ENCODE measurements around the gene CARD19. TPM values are rescaled to one million over a fixed set of nuclear protein-coding genes. Genes with fewer than 3 reads are reported as not detected.

Gene CARD19
- total RNA-seq, 1 experiment from 2014 or later, result 11.4 TPM

GRCh38 chr9:93138171-93138764 lies 42.3 kb downstream of the CARD19 start:
- Histone ChIP-seq H3K9me3 (no peaks in the 10 kb centered on the region), H3K27me3 (replicated peaks; ENCODE audit: control insufficient read depth, insufficient read depth, low read length) (no peaks in the 10 kb centered on the region), H3K4me3 (ENCODE audit: low read depth, low read length) (no peak overlapping the region), H3K4me1 (0 out of 2 replicates have a peak, but pooled peaks cover 4% of the 10 kb centered on the region), H3K36me3 (ENCODE audit: control insufficient read depth, insufficient read depth, low read length) (no peaks in the 10 kb centered on the region)
- H3K4me3 Mint-ChIP-seq (ENCODE audit: unreplicated experiment), result no peak overlapping the region
- H3K36me3 Mint-ChIP-seq (ENCODE audit: insufficient read depth, unreplicated experiment), result peaks cover 6% of the 10 kb centered on the region
- intact Hi-C loops (cut with micrococcal nuclease; ENCODE audit: unreplicated experiment), result no loop called here
- TF ChIP-seq, protein P1, sequence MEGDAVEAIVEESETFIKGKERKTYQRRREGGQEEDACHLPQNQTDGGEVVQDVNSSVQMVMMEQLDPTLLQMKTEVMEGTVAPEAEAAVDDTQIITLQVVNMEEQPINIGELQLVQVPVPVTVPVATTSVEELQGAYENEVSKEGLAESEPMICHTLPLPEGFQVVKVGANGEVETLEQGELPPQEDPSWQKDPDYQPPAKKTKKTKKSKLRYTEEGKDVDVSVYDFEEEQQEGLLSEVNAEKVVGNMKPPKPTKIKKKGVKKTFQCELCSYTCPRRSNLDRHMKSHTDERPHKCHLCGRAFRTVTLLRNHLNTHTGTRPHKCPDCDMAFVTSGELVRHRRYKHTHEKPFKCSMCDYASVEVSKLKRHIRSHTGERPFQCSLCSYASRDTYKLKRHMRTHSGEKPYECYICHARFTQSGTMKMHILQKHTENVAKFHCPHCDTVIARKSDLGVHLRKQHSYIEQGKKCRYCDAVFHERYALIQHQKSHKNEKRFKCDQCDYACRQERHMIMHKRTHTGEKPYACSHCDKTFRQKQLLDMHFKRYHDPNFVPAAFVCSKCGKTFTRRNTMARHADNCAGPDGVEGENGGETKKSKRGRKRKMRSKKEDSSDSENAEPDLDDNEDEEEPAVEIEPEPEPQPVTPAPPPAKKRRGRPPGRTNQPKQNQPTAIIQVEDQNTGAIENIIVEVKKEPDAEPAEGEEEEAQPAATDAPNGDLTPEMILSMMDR (IDR thresholded peaks at IDR 0.05; ENCODE audit: insufficient read depth in 1 of 2, low read depth in 1 of 2, low read length in 1 of 2, severe bottlenecking in 1 of 2, unreplicated experiment in 1 of 2), result no peak
- no peaks in the 10 kb centered on the region for H3K27me3 Mint-ChIP-seq (ENCODE audit: insufficient read depth, unreplicated experiment)
- H3K27ac Mint-ChIP-seq (ENCODE audit: unreplicated experiment), result no peak overlapping the region
- no peaks in the 10 kb centered on the region for H3K4me1 Mint-ChIP-seq (ENCODE audit: low read depth, unreplicated experiment)
- DNase-seq, result no peak
- POLR2A ChIA-PET, result no interaction called here
- H3K9me3 Mint-ChIP-seq (ENCODE audit: unreplicated experiment), result no peaks in the 10 kb centered on the region
- no TSS peak for BruUV-seq (replicated peaks)
- CTCF ChIA-PET, result no interaction called here

DNA sequence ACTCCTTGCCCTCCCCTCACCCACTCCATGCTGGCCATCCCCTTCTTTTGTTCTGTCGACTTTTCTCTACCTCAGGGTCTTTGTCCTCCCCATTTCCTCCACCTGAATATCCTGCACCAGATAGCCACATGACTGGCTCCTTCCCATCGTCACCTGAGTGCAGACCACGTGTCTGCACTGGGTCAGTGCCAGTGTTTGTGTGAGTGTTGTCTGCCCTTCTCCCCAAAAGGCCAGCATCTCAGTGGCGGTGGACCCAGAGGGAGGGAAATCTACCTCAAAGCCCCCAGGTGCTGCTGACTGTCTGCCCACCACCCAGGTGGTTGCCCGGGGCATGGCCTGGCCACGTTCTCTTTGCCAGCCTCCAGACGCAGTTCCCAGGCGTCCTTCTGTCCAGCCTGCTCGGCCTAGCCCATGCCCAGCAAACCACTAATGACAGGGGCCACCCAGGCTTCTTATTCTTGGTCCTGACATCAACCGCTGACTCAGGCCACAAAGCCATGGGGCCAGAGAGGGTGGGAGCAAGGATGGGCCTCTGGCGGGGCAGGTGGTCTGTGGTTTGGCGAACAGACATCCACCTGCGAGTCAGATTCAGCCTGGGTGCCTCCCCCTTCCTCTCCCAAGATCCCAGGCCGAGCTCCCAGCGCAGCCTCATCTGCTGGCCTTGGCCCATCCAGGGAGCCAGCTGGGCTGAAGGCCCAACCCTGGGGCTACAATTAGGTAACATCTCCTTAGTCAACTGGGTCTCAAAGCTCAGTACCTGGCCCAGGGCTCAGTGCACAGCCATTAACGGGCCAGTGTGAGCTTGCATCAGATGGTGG lies 43.6 kb downstream of the CARD19 start:
- H3K9me3 Mint-ChIP-seq (ENCODE audit: unreplicated experiment), result no peaks in the 10 kb centered on the region
- Histone ChIP-seq H3K36me3 (ENCODE audit: control insufficient read depth, insufficient read depth, low read length) (no peaks in the 10 kb centered on the region), H3K9me3 (no peaks in the 10 kb centered on the region), H3K4me1 (0 out of 2 replicates have a peak, but pooled peaks cover 4% of the 10 kb centered on the region), H3K4me3 (ENCODE audit: low read depth, low read length) (no peak overlapping the region), H3K27me3 (replicated peaks; ENCODE audit: control insufficient read depth, insufficient read depth, low read length) (no peaks in the 10 kb centered on the region)
- TF ChIP-seq, protein P1 (IDR thresholded peaks at IDR 0.05; ENCODE audit: insufficient read depth in 1 of 2, low read depth in 1 of 2, low read length in 1 of 2, severe bottlenecking in 1 of 2, unreplicated experiment in 1 of 2), result no peak
- H3K27me3 Mint-ChIP-seq (ENCODE audit: insufficient read depth, unreplicated experiment), result no peaks in the 10 kb centered on the region
- POLR2A ChIA-PET, result no interaction called here
- DNase-seq, result no peak
- intact Hi-C loops (cut with micrococcal nuclease; ENCODE audit: unreplicated experiment), result no loop called here
- H3K4me1 Mint-ChIP-seq (ENCODE audit: low read depth, unreplicated experiment), result no peaks in the 10 kb centered on the region
- CTCF ChIA-PET, result no interaction called here
- H3K27ac Mint-ChIP-seq (ENCODE audit: unreplicated experiment), result no peak overlapping the region
- no peaks in the 10 kb centered on the region for H3K36me3 Mint-ChIP-seq (ENCODE audit: insufficient read depth, unreplicated experiment)
- no TSS peak for BruUV-seq (replicated peaks)
- H3K4me3 Mint-ChIP-seq (ENCODE audit: unreplicated experiment), result no peak overlapping the region

DNA sequence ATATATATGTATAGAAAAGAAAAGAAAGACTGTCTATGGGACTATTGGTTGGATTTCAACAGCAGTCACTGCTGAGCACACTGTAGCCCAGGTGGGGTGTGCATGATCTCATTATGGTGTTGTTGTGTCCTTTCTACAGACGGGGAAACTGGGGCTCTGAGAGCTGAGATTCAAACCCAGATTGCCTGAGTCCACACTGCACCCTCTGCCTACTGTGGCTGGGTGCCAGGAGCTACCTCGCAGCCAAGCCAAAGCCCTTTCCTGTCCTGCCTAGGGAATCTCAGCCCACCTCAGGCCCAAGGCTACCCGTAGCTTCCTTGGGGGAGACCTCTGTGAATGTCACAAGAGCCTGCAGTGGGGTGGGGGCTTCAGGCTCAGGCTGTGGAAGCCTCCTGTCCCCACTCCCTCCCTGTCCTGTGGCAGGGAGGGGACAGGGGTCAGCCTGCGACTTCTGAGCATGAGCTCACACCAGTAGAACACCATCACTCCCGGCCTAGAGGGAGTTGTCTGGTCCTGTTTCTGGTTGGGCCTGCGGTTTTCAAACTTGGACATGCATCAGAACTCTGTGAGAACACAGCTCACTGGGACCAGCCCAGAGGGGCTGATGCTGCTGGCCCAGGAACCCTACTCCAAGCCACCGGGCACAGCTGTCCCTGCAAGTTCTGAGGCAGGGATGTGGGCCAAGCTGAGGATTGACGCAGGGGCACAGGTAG lies 45.9 kb downstream of the CARD19 start:
- no peak for DNase-seq
- no peaks in the 10 kb centered on the region for H3K4me1 Mint-ChIP-seq (ENCODE audit: low read depth, unreplicated experiment)
- H3K27ac Mint-ChIP-seq (ENCODE audit: unreplicated experiment), result no peak overlapping the region
- no peak overlapping the region for H3K4me3 ChIP-seq (ENCODE audit: low read depth, low read length)
- intact Hi-C loops (cut with micrococcal nuclease; ENCODE audit: unreplicated experiment), result no loop called here
- H3K9me3 ChIP-seq, result no peaks in the 10 kb centered on the region
- ChIA-PET CTCF (interaction anchor here (0.6 kb wide), 1 partner anchor 33 kb away, joined by 3 read pairs; no protein-coding TSS in a partner anchor), POLR2A (no interaction called here)
- H3K36me3 Mint-ChIP-seq (ENCODE audit: insufficient read depth, unreplicated experiment), result no peaks in the 10 kb centered on the region
- H3K27me3 ChIP-seq (replicated peaks; ENCODE audit: control insufficient read depth, insufficient read depth, low read length), result no peaks in the 10 kb centered on the region
- no TSS peak for BruUV-seq (replicated peaks)
- no peak overlapping the region for H3K4me3 Mint-ChIP-seq (ENCODE audit: unreplicated experiment)
- H3K36me3 ChIP-seq (ENCODE audit: control insufficient read depth, insufficient read depth, low read length), result no peaks in the 10 kb centered on the region
- no peaks in the 10 kb centered on the region for H3K9me3 Mint-ChIP-seq (ENCODE audit: unreplicated experiment)
- H3K4me1 ChIP-seq, result no peaks in the 10 kb centered on the region
- no peaks in the 10 kb centered on the region for H3K27me3 Mint-ChIP-seq (ENCODE audit: insufficient read depth, unreplicated experiment)
- TF ChIP-seq, protein P1 (IDR thresholded peaks at IDR 0.05; ENCODE audit: insufficient read depth in 1 of 2, low read depth in 1 of 2, low read length in 1 of 2, severe bottlenecking in 1 of 2, unreplicated experiment in 1 of 2), result no peak
